NCI-H446 (cell line): Measurements from ENCODE around the gene SLC45A1.

Experiments
- DNase-seq, 2 experiments: peaks; one replicate each; lab custom pipeline; 2025; lab: John Stamatoyannopoulos, UW

The SLC45A1 gene

GRCh38 chr1:8311068-8311718 lies 6.7 kb upstream of the SLC45A1 start:
- DNase-seq, result no peak

GRCh38 chr1:8312235-8313218 lies 5.4 kb upstream of the SLC45A1 start:
- DNase-seq, result peak in 1 of 2 experiments; percentile 28

- no peak for DNase-seq
Observed at GRCh38 chr1:8313231-8313630, 4.7 kb upstream of the SLC45A1 start.

GRCh38 chr1:8314346-8315280 lies 3.3 kb upstream of the SLC45A1 start:
- peak; percentile 56 to 80 for DNase-seq

GRCh38 chr1:8315573-8316475 lies 2.1 kb upstream of the SLC45A1 start:
- no peak for DNase-seq

GRCh38 chr1:8318436-8318835 lies 522 bp downstream of the SLC45A1 start:
- DNase-seq, result peak in 1 of 2 experiments; percentile 30

GRCh38 chr1:8321612-8322011 lies 3.7 kb downstream of the SLC45A1 start:
- no peak for DNase-seq

- no peak for DNase-seq
Observed at GRCh38 chr1:8323706-8324105, 5.8 kb downstream of the SLC45A1 start.

GRCh38 chr1:8324176-8324810 lies 6.4 kb downstream of the SLC45A1 start:
- DNase-seq, result no peak

- no peak for DNase-seq
Observed at GRCh38 chr1:8325771-8326170, 7.9 kb downstream of the SLC45A1 start.

GRCh38 chr1:8326265-8326664 lies 8.4 kb downstream of the SLC45A1 start:
- no peak for DNase-seq

- DNase-seq, result no peak
Observed at GRCh38 chr1:8328271-8328670, 10.4 kb downstream of the SLC45A1 start.

GRCh38 chr1:8329439-8329838 lies 11.5 kb downstream of the SLC45A1 start:
- no peak for DNase-seq

GRCh38 chr1:8329858-8330257 lies 11.9 kb downstream of the SLC45A1 start:
- no peak for DNase-seq

- DNase-seq, result no peak
Observed at GRCh38 chr1:8330271-8331125, 12.6 kb downstream of the SLC45A1 start.

GRCh38 chr1:8332806-8333205 lies 14.9 kb downstream of the SLC45A1 start:
- DNase-seq, result no peak

GRCh38 chr1:8333246-8333987 lies 15.5 kb downstream of the SLC45A1 start:
- DNase-seq, result no peak

- DNase-seq, result no peak
Observed at GRCh38 chr1:8334106-8334851, 16.4 kb downstream of the SLC45A1 start.
